MCF 10A (cell line): ENCODE measurements around the gene TRIM2. TPM values are rescaled to one million over a fixed set of nuclear protein-coding genes. Genes with fewer than 3 reads are reported as not detected.

Experiments
- BruUV-seq: library from RNA; stranded (reverse); fragments of 400-500 nt; replicated peaks from 2 replicates; lab custom pipeline; 2021; lab: Mats Ljungman, UMichigan
- CTCF ChIA-PET: fragments of 300-600 bp; sonication (Branson Sonifier 250); formaldehyde crosslinking; extraction: SDS; loops from one replicate; lab custom pipeline; 2021; ENCODE audit warnings: antibody characterized with exemption, inconsistent platforms; lab: Yijun Ruan, JAX
- POLR2A ChIA-PET: fragments of 300-600, 350-650 bp; sonication (Branson Sonifier 250); formaldehyde crosslinking; extraction: SDS; loops from one replicate; lab custom pipeline; 2020; ENCODE audit warnings: antibody characterized with exemption, inconsistent platforms; lab: Yijun Ruan, JAX
- DNase-seq: peaks from one replicate; pipeline ENCODE4 v3.0.0-alpha.2; 2018; ENCODE audit not compliant: unreplicated experiment
- H3K27ac Mint-ChIP-seq: one replicate; pipeline ENCODE4 v1.8.0; 2022; ENCODE audit warnings: mild to moderate bottlenecking, low read depth, mixed read lengths; ENCODE audit not compliant: unreplicated experiment
- H3K27me3 Mint-ChIP-seq: one replicate; pipeline ENCODE4 v1.8.0; 2022; ENCODE audit warnings: mixed read lengths; ENCODE audit not compliant: insufficient read depth, unreplicated experiment
- H3K36me3 Mint-ChIP-seq: one replicate; pipeline ENCODE4 v1.8.0; 2022; ENCODE audit warnings: mild to moderate bottlenecking, moderate library complexity, mixed read lengths; ENCODE audit not compliant: insufficient read depth, unreplicated experiment
- H3K4me1 Mint-ChIP-seq: one replicate; pipeline ENCODE4 v1.8.0; 2022; ENCODE audit warnings: mixed read lengths; ENCODE audit not compliant: insufficient read depth, unreplicated experiment
- H3K4me3 Mint-ChIP-seq: one replicate; pipeline ENCODE4 v1.8.0; 2022; ENCODE audit warnings: mild to moderate bottlenecking, moderate library complexity, mixed read lengths; ENCODE audit not compliant: unreplicated experiment
- H3K9me3 Mint-ChIP-seq: one replicate; pipeline ENCODE4 v1.8.0; 2022; ENCODE audit warnings: mixed read lengths; ENCODE audit not compliant: unreplicated experiment
- CTCF ChIP-seq: fragments of 200-600 bp; IDR thresholded peaks from one replicate; pipeline ENCODE4 v1.8.0; 2022; ENCODE audit warnings: antibody characterized with exemption, mild to moderate bottlenecking; ENCODE audit not compliant: unreplicated experiment
- intact Hi-C: fragments of 100-400 bp; cut with micrococcal nuclease; formaldehyde crosslinking; loops from 2 replicates; pipeline ENCODE4 v1.14.1; 2022
- total RNA-seq: library from RNA; stranded (reverse); gene quantifications from 2 replicates; pipeline ENCODE4 v1.2.3, GENCODE V29; 2022

TRIM2 gene
- total RNA-seq, 1 experiment from 2014 or later, result 37.2 TPM

DNA sequence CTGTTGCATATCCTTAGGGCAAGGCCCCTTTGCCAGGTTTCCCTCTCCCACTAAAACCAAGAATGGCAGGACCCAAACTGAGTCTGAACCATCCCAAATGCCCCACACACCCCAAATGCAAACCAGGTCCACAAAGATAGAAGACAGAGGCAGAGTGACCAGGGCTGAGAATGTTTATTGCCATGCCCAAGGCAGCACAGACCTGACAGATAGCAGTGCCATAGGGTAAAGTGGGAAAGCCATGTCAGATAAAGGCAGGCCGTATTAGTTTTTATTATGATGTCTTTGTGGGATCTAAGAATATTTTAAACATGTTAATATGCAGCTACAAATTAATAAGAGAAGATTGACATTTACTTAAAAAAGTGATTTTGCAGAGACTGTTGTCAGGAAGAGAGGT is 110.7 kb downstream of the TRIM2 start:
- BruUV-seq, result no TSS peak
- H3K27me3 Mint-ChIP-seq, result no peaks in the 10 kb centered on the region
- POLR2A ChIA-PET, result interaction anchor here (1.3 kb wide), 1 partner anchor 11 kb away, joined by 3 read pairs; no protein-coding TSS in a partner anchor
- CTCF ChIA-PET, result interaction anchor here (0.8 to 1.1 kb wide), 2 partner anchors 170 to 172 kb away, joined by 3 to 4 read pairs; no protein-coding TSS in a partner anchor
- no peaks in the 10 kb centered on the region for H3K4me1 Mint-ChIP-seq
- H3K4me3 Mint-ChIP-seq, result no peak overlapping the region
- DNase-seq, result no peak
- intact Hi-C loops, result loop anchor here (5.0 to 10.0 kb wide), 2 partner anchors 93 to 470 kb away; no protein-coding TSS in a partner anchor
- no peak for TF ChIP-seq CTCF
- peaks cover 40% of the 10 kb centered on the region for H3K36me3 Mint-ChIP-seq
- H3K9me3 Mint-ChIP-seq, result no peaks in the 10 kb centered on the region
- H3K27ac Mint-ChIP-seq, result no peak overlapping the region

- Mint-ChIP-seq H3K9me3 (no peaks in the 10 kb centered on the region), H3K27ac (no peak overlapping the region), H3K4me1 (no peaks in the 10 kb centered on the region), H3K36me3 (peaks cover 33% of the 10 kb centered on the region), H3K4me3 (no peak overlapping the region), H3K27me3 (no peaks in the 10 kb centered on the region)
- POLR2A ChIA-PET, result interaction anchor here (0.8 kb wide), 1 partner anchor 176 kb away, joined by 3 read pairs; no protein-coding TSS in a partner anchor
- CTCF ChIA-PET, result interaction anchor here (0.7 to 3.1 kb wide), 14 partner anchors 12 to 206 kb away, joined by 3 to 36 read pairs (median 4); no protein-coding TSS in a partner anchor
- TF ChIP-seq CTCF, result peak; percentile 57
- BruUV-seq, result no TSS peak
- intact Hi-C loops, result loop anchor here (1.0 to 10.0 kb wide), 5 partner anchors 97 to 474 kb away; no protein-coding TSS in a partner anchor
- DNase-seq, result peak; percentile 68
Measured at GRCh38 chr4:153318696-153319320, 114.6 kb downstream of the TRIM2 start.

DNA sequence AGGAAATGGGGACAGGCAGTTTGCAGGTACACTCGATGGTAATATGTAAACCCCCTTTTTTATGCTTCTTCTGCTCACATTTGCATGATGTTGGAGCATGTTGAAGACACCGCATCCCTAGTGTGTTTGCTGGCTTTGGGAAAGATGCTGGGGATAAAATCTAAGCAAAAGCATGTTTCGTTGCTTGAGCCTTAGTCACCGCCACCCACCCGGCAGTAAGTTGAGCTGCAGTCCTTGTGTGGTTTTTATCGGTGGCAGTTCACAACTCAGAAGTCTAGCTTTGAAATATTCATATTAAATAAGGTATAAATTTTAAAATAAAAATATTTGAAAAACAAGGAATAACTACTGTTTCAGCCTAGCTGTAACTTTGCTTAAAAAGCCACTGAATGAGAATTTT is 118.5 kb downstream of the TRIM2 start:
- peaks cover 13% of the 10 kb centered on the region for H3K36me3 Mint-ChIP-seq
- no peak for TF ChIP-seq CTCF
- no peak overlapping the region for H3K27ac Mint-ChIP-seq
- CTCF ChIA-PET, result interaction anchor here (0.5 to 4.6 kb wide), 4 partner anchors 63 to 180 kb away, joined by 5 to 33 read pairs (median 6); no protein-coding TSS in a partner anchor
- intact Hi-C loops, result no loop called here
- H3K27me3 Mint-ChIP-seq, result no peaks in the 10 kb centered on the region
- no TSS peak for BruUV-seq
- H3K4me1 Mint-ChIP-seq, result no peaks in the 10 kb centered on the region
- H3K9me3 Mint-ChIP-seq, result no peaks in the 10 kb centered on the region
- no peak overlapping the region for H3K4me3 Mint-ChIP-seq
- POLR2A ChIA-PET, result interaction anchor here (0.7 kb wide), 1 partner anchor 109 kb away, joined by 3 read pairs; no protein-coding TSS in a partner anchor
- no peak for DNase-seq

GRCh38 chr4:153324046-153324445 is 119.8 kb downstream of the TRIM2 start:
- Mint-ChIP-seq H3K36me3 (peaks cover 9% of the 10 kb centered on the region), H3K27me3 (no peaks in the 10 kb centered on the region), H3K9me3 (no peaks in the 10 kb centered on the region), H3K27ac (no peak overlapping the region), H3K4me1 (no peaks in the 10 kb centered on the region), H3K4me3 (no peak overlapping the region)
- ChIA-PET POLR2A (interaction anchor here (0.6 kb wide), 1 partner anchor 14 kb away, joined by 3 read pairs; no protein-coding TSS in a partner anchor), CTCF (interaction anchor here (1.7 to 4.6 kb wide), 2 partner anchors 179 to 182 kb away, joined by 6 to 33 read pairs; no protein-coding TSS in a partner anchor)
- TF ChIP-seq CTCF, result no peak
- no peak for DNase-seq
- no TSS peak for BruUV-seq
- intact Hi-C loops, result no loop called here
